H1 (cell line): ENCODE measurements around the gene ADAMTSL2. TPM values are rescaled to one million over a fixed set of nuclear protein-coding genes. Genes with fewer than 3 reads are reported as not detected.

Experiments
- CTCF ChIA-PET: fragments of 300-600 bp; sonication (Branson Sonifier 250); formaldehyde crosslinking; loops from one replicate; lab custom pipeline; 2021; ENCODE audit not compliant: partially characterized antibody; lab: Charles Lee
- POLR2A ChIA-PET: fragments of 300-600 bp; sonication (Branson Sonifier 250); formaldehyde crosslinking; loops from one replicate; lab custom pipeline; 2021; ENCODE audit warnings: inconsistent platforms; ENCODE audit not compliant: partially characterized antibody; lab: Charles Lee
- DNase-seq, 2 experiments: peaks; one replicate each; pipeline versions ENCODE4 v3.0.0 to v3.0.0-alpha.2; 2010 to 2022; ENCODE audit warnings: low spot score in 2 of 2, low read depth in 1 of 2, mixed read lengths in 1 of 2
- FAIRE-seq: peaks from 2 replicates; lab custom pipeline; 2011; peaks lifted over from hg19 to GRCh38; lab: Jason Lieb, UNC
- H2AFZ ChIP-seq: 2 replicates; pipeline ENCODE4 v1.8.1; 2012; ENCODE audit warnings: low read length, inconsistent platforms
- H2AK5ac ChIP-seq: 2 replicates; pipeline ENCODE4 v1.6.1; 2013; ENCODE audit warnings: low read depth, low read length
- H2BK120ac ChIP-seq: replicated peaks from 2 replicates; pipeline ENCODE3; 2013; ENCODE audit warnings: low read depth, low read length, inconsistent platforms
- H2BK12ac ChIP-seq: 2 replicates; pipeline ENCODE4 v1.6.1; 2013; ENCODE audit warnings: low read depth, low read length
- H2BK15ac ChIP-seq: 2 replicates; pipeline ENCODE4 v1.6.1; 2013; ENCODE audit warnings: low read length
- H2BK20ac ChIP-seq: 2 replicates; pipeline ENCODE4 v1.6.1; 2013; ENCODE audit warnings: low read length
- H2BK5ac ChIP-seq: 2 replicates; pipeline ENCODE4 v1.6.1; 2013; ENCODE audit warnings: low read depth, low read length
- H3K14ac ChIP-seq: 2 replicates; pipeline ENCODE4 v1.6.1; 2013; ENCODE audit warnings: inconsistent platforms; ENCODE audit not compliant: insufficient read length
- H3K18ac ChIP-seq: 2 replicates; pipeline ENCODE4 v1.6.1; 2013; ENCODE audit warnings: low read length; ENCODE audit errors: extremely low read depth
- H3K23ac ChIP-seq: 2 replicates; pipeline ENCODE4 v1.6.1; 2013; ENCODE audit warnings: inconsistent platforms; ENCODE audit not compliant: insufficient read length
- H3K23me2 ChIP-seq: 2 replicates; pipeline ENCODE4 v1.6.1; 2013; ENCODE audit warnings: low read depth, low read length
- H3K27ac ChIP-seq: 2 replicates; pipeline ENCODE4 v1.6.1; 2011; ENCODE audit warnings: low read depth, low read length, inconsistent platforms
- H3K27me3 ChIP-seq, 4 experiments: replicated peaks in 1 of 4; 1 replicate in 1 of 4; 2 replicates in 3 of 4; pipeline versions ENCODE4 v1.6.1 to v1.8.1; 2011 to 2013; ENCODE audit warnings: low read length in 3 of 4, mild to moderate bottlenecking in 3 of 4, inconsistent platforms in 2 of 4, mixed read lengths in 2 of 4, moderate library complexity in 1 of 4; ENCODE audit not compliant: control insufficient read depth in 3 of 4, insufficient read depth in 3 of 4; ENCODE audit errors: extremely low read depth in 1 of 4
- H3K36me3 ChIP-seq, 4 experiments: 2 replicates each; pipeline versions ENCODE4 v1.6.1 to v1.8.1; 2011 to 2013; ENCODE audit warnings: mild to moderate bottlenecking in 4 of 4, low read length in 3 of 4, moderate library complexity in 2 of 4, control low read depth in 1 of 4, inconsistent platforms in 1 of 4; ENCODE audit not compliant: insufficient read depth in 4 of 4, control insufficient read depth in 2 of 4
- H3K4ac ChIP-seq: replicated peaks from 2 replicates; pipeline ENCODE3; 2013; ENCODE audit warnings: low read length, low read depth, mixed read lengths, inconsistent platforms; ENCODE audit not compliant: insufficient read length
- H3K4me1 ChIP-seq, 4 experiments: replicated peaks in 1 of 4; 1 replicate in 1 of 4; 2 replicates in 3 of 4; pipeline versions ENCODE4 v1.6.1 to v1.8.1; 2011 to 2013; ENCODE audit warnings: low read length in 3 of 4, inconsistent platforms in 2 of 4, mixed read lengths in 1 of 4; ENCODE audit not compliant: insufficient read depth in 4 of 4, control insufficient read depth in 3 of 4
- H3K4me2 ChIP-seq, 2 experiments: 2 replicates each; pipeline versions ENCODE4 v1.6.1 to v1.8.1; 2011 to 2013; ENCODE audit warnings: low read depth in 2 of 2, low read length in 2 of 2, control low read depth in 1 of 2, inconsistent platforms in 1 of 2, mild to moderate bottlenecking in 1 of 2; ENCODE audit not compliant: insufficient read depth in 1 of 2
- H3K4me3 ChIP-seq, 4 experiments: fragments of 200-600, 300-600 bp in 1 of 4; sonication (generic), shearing (Covaris generic), sonication (Bioruptor Twin) in 1 of 4; 2 replicates each; pipeline versions ENCODE4 v1.5.1 to v1.8.1; 2011 to 2016; ENCODE audit warnings: low read length in 4 of 4, low read depth in 3 of 4, control low read depth in 2 of 4, inconsistent platforms in 2 of 4, mild to moderate bottlenecking in 2 of 4, mixed read lengths in 1 of 4, moderate library complexity in 1 of 4; ENCODE audit not compliant: insufficient read depth in 2 of 4; ENCODE audit errors: extremely low read depth in 1 of 4
- H3K56ac ChIP-seq: replicated peaks from 2 replicates; pipeline ENCODE3; 2013; ENCODE audit warnings: low read depth, mild to moderate bottlenecking, mixed read lengths, low read length, inconsistent platforms; ENCODE audit not compliant: insufficient read length
- H3K79me1 ChIP-seq: 2 replicates; pipeline ENCODE4 v1.6.1; 2013; ENCODE audit warnings: low read depth, low read length, control low read depth
- H3K79me2 ChIP-seq, 2 experiments: 2 replicates each; pipeline versions ENCODE4 v1.6.1 to v1.8.1; 2012 to 2013; ENCODE audit warnings: low read length in 2 of 2, mild to moderate bottlenecking in 2 of 2, inconsistent platforms in 1 of 2; ENCODE audit not compliant: insufficient read depth in 2 of 2, control insufficient read depth in 1 of 2
- H3K9ac ChIP-seq, 4 experiments: replicated peaks in 1 of 4; 1 replicate in 1 of 4; 2 replicates in 3 of 4; pipeline versions ENCODE4 v1.6.1 to v1.8.1; 2011 to 2013; ENCODE audit warnings: low read depth in 3 of 4, low read length in 3 of 4, control low read depth in 2 of 4, mild to moderate bottlenecking in 2 of 4, moderate library complexity in 2 of 4, inconsistent platforms in 1 of 4; ENCODE audit errors: extremely low read depth in 1 of 4
- H3K9me3 ChIP-seq, 2 experiments: 2 replicates each; pipeline versions ENCODE4 v1.6.1 to v1.8.1; 2012 to 2013; ENCODE audit warnings: mild to moderate bottlenecking in 2 of 2, moderate library complexity in 2 of 2, control low read depth in 1 of 2, inconsistent platforms in 1 of 2, low read depth in 1 of 2, low read length in 1 of 2, mixed read lengths in 1 of 2; ENCODE audit not compliant: insufficient read depth in 2 of 2
- H4K20me1 ChIP-seq, 2 experiments: replicated peaks in 1 of 2; 2 replicates each; pipeline versions ENCODE3 to v1.8.1; 2011 to 2013; ENCODE audit warnings: inconsistent platforms in 2 of 2, low read length in 2 of 2, mild to moderate bottlenecking in 1 of 2; ENCODE audit not compliant: insufficient read depth in 2 of 2, control insufficient read depth in 1 of 2
- H4K5ac ChIP-seq: 2 replicates; pipeline ENCODE4 v1.6.1; 2013; ENCODE audit warnings: low read length, low read depth, mixed read lengths, inconsistent platforms; ENCODE audit not compliant: insufficient read length
- H4K8ac ChIP-seq: 2 replicates; pipeline ENCODE4 v1.8.0; 2013; ENCODE audit warnings: mild to moderate bottlenecking, moderate library complexity, low read length, inconsistent platforms; ENCODE audit not compliant: insufficient read depth; ENCODE audit errors: extremely low read depth
- H4K91ac ChIP-seq: replicated peaks from 2 replicates; pipeline ENCODE3; 2013; ENCODE audit warnings: low read length, mixed read lengths, inconsistent platforms; ENCODE audit not compliant: insufficient read length
- CHD1 ChIP-seq: IDR thresholded peaks from 2 replicates; pipeline ENCODE4 v1.6.1; 2012; ENCODE audit warnings: low read depth, low read length, improper control_type of control experiment
- EGR1 ChIP-seq: IDR thresholded peaks from 2 replicates; pipeline ENCODE4 v1.6.1; 2011; ENCODE audit warnings: low read depth, low read length, borderline replicate concordance
- EP300 ChIP-seq, 2 experiments: IDR thresholded peaks; 1 replicate in 1 of 2; 2 replicates in 1 of 2; pipeline ENCODE4 v1.6.1; 2011 to 2012; ENCODE audit warnings: low read depth in 2 of 2, low read length in 2 of 2, mild to moderate bottlenecking in 2 of 2, borderline replicate concordance in 1 of 2, inconsistent platforms in 1 of 2, moderate library complexity in 1 of 2
- HDAC6 ChIP-seq: IDR thresholded peaks from one replicate; pipeline ENCODE4 v1.7.1; 2012; ENCODE audit warnings: low read depth, mild to moderate bottlenecking, inconsistent platforms, low read length, moderate library complexity
- KDM1A ChIP-seq: fragments of 200-600, 300-600 bp; sonication (generic); IDR thresholded peaks from 2 replicates; pipeline ENCODE4 v1.7.1; 2016; ENCODE audit warnings: mild to moderate bottlenecking, low read length, borderline replicate concordance
- KDM4A ChIP-seq: IDR thresholded peaks from one replicate; pipeline ENCODE4 v1.7.1; 2012; ENCODE audit warnings: low read depth, mild to moderate bottlenecking, moderate library complexity, low read length, inconsistent platforms; ENCODE audit not compliant: severe bottlenecking
- NRF1 ChIP-seq: IDR thresholded peaks from 2 replicates; pipeline ENCODE4 v1.6.1; 2011; ENCODE audit warnings: mild to moderate bottlenecking, low read depth, low read length, improper control_type of control experiment
- RFX5 ChIP-seq: IDR thresholded peaks from 2 replicates; pipeline ENCODE4 v1.6.1; 2011; ENCODE audit warnings: low read depth, low read length, improper control_type of control experiment, borderline replicate concordance
- SP4 ChIP-seq: IDR thresholded peaks from 2 replicates; pipeline ENCODE4 v1.6.1; 2012; ENCODE audit warnings: low read length, inconsistent platforms
- SRF ChIP-seq: IDR thresholded peaks from 2 replicates; pipeline ENCODE4 v1.6.1; 2011; ENCODE audit warnings: mild to moderate bottlenecking, low read depth, low read length, moderate library complexity
- TCF12 ChIP-seq: IDR thresholded peaks from 2 replicates; pipeline ENCODE4 v1.6.1; 2011; ENCODE audit warnings: low read depth, mild to moderate bottlenecking, low read length
- TEAD4 ChIP-seq: IDR thresholded peaks from 2 replicates; pipeline ENCODE4 v1.6.1; 2012; ENCODE audit warnings: low read depth, low read length, inconsistent platforms, mixed read lengths
- WGBS, 2 experiments: shearing (Covaris generic) in 1 of 2; methylation state at CpG; one replicate each; pipeline versions ENCODE4 v1.1.6 to v1.1.7; 2013 to 2015; ENCODE audit warnings: low lambda C conversion rate in 2 of 2, mixed read lengths in 2 of 2, inconsistent platforms in 1 of 2, low coverage in 1 of 2, missing lambda C conversion rate in 1 of 2; ENCODE audit not compliant: insufficient replicate concordance in 2 of 2, insufficient coverage in 1 of 2, insufficient read length in 1 of 2; ENCODE audit errors: extremely low coverage in 1 of 2, missing lambda C conversion rate in 1 of 2; 5-methylcytosine and 5-hydroxymethylcytosine counted together
- polyA plus RNA-seq, 7 experiments: library from polyadenylated mRNA; depleted of rRNA in 3 of 7; stranded (reverse) in 5 of 7; unstranded in 2 of 7; fragments of >200 nt in 5 of 7; fragments of 200-250 nt in 2 of 7; gene quantifications; 1 replicate in 5 of 7; 2 replicates in 1 of 7; 4 replicates in 1 of 7; pipeline versions ENCODE4 v1.2.1 to v1.2.3, GENCODE V29; 2011 to 2013; ENCODE audit warnings: missing spikeins in 2 of 7, mixed read lengths in 2 of 7
- total RNA-seq: library from RNA; stranded (reverse); fragmentation: NEBNext Ultra II Directional; extraction: Animal tissue kit (Norgen Biotek cat#: 25700); gene quantifications from 2 replicates; pipeline ENCODE4 v1.2.1, GENCODE V29; 2021
- TF ChIP-seq, protein P1 (sequence below), 3 experiments: IDR thresholded peaks; 1 replicate in 2 of 3; 2 replicates in 1 of 3; pipeline versions ENCODE4 v1.5.1 to v1.6.1; 2011; ENCODE audit warnings: low read length in 3 of 3, mild to moderate bottlenecking in 3 of 3, inconsistent platforms in 2 of 3, low read depth in 1 of 3, moderate library complexity in 1 of 3; ENCODE audit not compliant: insufficient read depth in 1 of 3; ENCODE audit errors: control extremely low read depth in 1 of 3

ADAMTSL2 gene
- total and polyA plus RNA-seq, 2 of the 8 experiments (the other 6 are each of a cell fraction or from before 2014, with no cell fraction given) = 0.74 to 0.76 TPM

DNA sequence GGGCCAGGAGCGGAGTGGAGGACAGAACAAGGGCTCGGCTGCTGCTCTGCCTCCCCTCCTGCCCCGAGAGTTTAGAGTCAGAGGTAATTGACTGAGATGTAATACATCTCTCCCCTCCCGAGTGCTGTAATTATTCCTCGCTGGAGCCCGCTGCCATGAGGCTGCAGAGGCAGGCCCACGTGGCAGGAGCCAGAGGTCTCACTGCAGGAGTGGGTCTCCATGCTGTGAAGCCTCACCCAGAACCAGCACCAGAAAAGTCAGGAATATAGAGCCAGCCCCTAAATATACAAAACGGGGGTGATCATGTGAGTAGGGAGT, 72.2 kb downstream of the ADAMTSL2 start:
- Histone ChIP-seq H3K56ac (no peak overlapping the region), H4K20me1 (no peaks in the 10 kb centered on the region), H3K4ac (no peak overlapping the region), H3K27me3 (peaks cover 5 to 20% (median 15%) of the 10 kb centered on the region in 4 experiments), H2BK12ac (no peak overlapping the region), H3K23me2 (peaks cover 4% of the 10 kb centered on the region; the same call in 1 of the 2 replicates), H4K8ac (no peak overlapping the region), H2BK20ac (no peak overlapping the region), H2BK120ac (no peak overlapping the region), H3K79me2 (no peaks in the 10 kb centered on the region), H3K18ac (no peak overlapping the region), H2BK5ac (no peak overlapping the region), H3K36me3 (no peaks in the 10 kb centered on the region), H2AFZ (no peak overlapping the region), H2BK15ac (peak overlapping the region; percentile 8; the same call in 1 of the 2 replicates), H3K79me1 (no peaks in the 10 kb centered on the region), H3K14ac (no peak overlapping the region), H3K4me1 (peaks cover 0 to 7% (median 3%) of the 10 kb centered on the region in 4 experiments; a peak in 5 of 7 replicates), H4K5ac (no peak overlapping the region), H3K23ac (no peak overlapping the region), H3K27ac (no peak overlapping the region), H3K4me2 (no peak overlapping the region), H3K4me3 (no peak overlapping the region), H3K9ac (no peak overlapping the region), H3K9me3 (no peaks in the 10 kb centered on the region), H2AK5ac (no peak overlapping the region), H4K91ac (no peak overlapping the region)
- DNase-seq (no peak), FAIRE-seq (no peak)
- 89% methylated on average over 8 of the region's 8 CpGs; no CpG with 5 or more reads in 1 of the 2 experiments for WGBS, 2 experiments
- POLR2A ChIA-PET = no interaction called here
- CTCF ChIA-PET = interaction anchor here (1.1 to 6.7 kb wide), 4 partner anchors 15 to 120 kb away, joined by 3 to 79 read pairs (median 8); no protein-coding TSS in a partner anchor
- no peak for TF ChIP-seq SP4
- TF ChIP-seq, protein P1, sequence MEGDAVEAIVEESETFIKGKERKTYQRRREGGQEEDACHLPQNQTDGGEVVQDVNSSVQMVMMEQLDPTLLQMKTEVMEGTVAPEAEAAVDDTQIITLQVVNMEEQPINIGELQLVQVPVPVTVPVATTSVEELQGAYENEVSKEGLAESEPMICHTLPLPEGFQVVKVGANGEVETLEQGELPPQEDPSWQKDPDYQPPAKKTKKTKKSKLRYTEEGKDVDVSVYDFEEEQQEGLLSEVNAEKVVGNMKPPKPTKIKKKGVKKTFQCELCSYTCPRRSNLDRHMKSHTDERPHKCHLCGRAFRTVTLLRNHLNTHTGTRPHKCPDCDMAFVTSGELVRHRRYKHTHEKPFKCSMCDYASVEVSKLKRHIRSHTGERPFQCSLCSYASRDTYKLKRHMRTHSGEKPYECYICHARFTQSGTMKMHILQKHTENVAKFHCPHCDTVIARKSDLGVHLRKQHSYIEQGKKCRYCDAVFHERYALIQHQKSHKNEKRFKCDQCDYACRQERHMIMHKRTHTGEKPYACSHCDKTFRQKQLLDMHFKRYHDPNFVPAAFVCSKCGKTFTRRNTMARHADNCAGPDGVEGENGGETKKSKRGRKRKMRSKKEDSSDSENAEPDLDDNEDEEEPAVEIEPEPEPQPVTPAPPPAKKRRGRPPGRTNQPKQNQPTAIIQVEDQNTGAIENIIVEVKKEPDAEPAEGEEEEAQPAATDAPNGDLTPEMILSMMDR (IDR thresholded peaks at IDR 0.05; ENCODE audit: control extremely low read depth in 1 of 3, insufficient read depth in 1 of 3, low read depth in 1 of 3, low read length in 3 of 3) = no peak
- no peak for TF ChIP-seq RFX5
- TF ChIP-seq EP300 (IDR thresholded peaks at IDR 0.05; ENCODE audit: borderline replicate concordance in 1 of 2, low read depth in 2 of 2, low read length in 2 of 2) = no peak
- no peak for TF ChIP-seq KDM4A
- no peak for TF ChIP-seq KDM1A
- no peak for TF ChIP-seq EGR1
- TF ChIP-seq NRF1 = no peak
- no peak for TF ChIP-seq HDAC6
- no peak for TF ChIP-seq TCF12
- no peak for TF ChIP-seq TEAD4
- TF ChIP-seq CHD1 = no peak
- TF ChIP-seq SRF = no peak
